Peyer's patch (tissue), 4 donors: Measurements from ENCODE around the gene TEKT5. TPM values are rescaled to one million over a fixed set of nuclear protein-coding genes. Genes with fewer than 3 reads are reported as not detected.

Source experiments
- DNase-seq, 3 donors: peaks; one replicate each; pipeline ENCODE4 v3.0.0-alpha.2; 2017 to 2019
- H3K27ac ChIP-seq, 4 donors: fragments of 200-600 bp; sonication (generic); one replicate each; pipeline ENCODE4 v1.5.1; 2016 to 2019
- H3K27me3 ChIP-seq, 2 donors: fragments of 200-600 bp; sonication (generic); one replicate each; pipeline ENCODE4 v1.5.1; 2019
- H3K36me3 ChIP-seq, 3 donors: fragments of 200-600 bp; sonication (generic); one replicate each; pipeline ENCODE4 v1.5.1; 2016 to 2019
- H3K4me1 ChIP-seq, 4 donors: fragments of 200-600 bp; sonication (generic); one replicate each; pipeline ENCODE4 v1.5.1; 2016 to 2019
- H3K4me3 ChIP-seq, 4 donors: fragments of 200-600 bp; sonication (generic); 1 replicate in 3 of 4; 2 replicates in 1 of 4; pipeline ENCODE4 v1.5.1; 2016 to 2019; ENCODE audit warnings: mild to moderate bottlenecking in 1 of 4
- H3K9me3 ChIP-seq, 4 donors: fragments of 200-600 bp; sonication (generic); one replicate each; pipeline ENCODE4 v1.5.1; 2016 to 2019; ENCODE audit warnings: mild to moderate bottlenecking in 1 of 4
- CTCF ChIP-seq, 6 experiments: fragments of 450-650 bp in 4 of 6; fragments of 200-600 bp in 2 of 6; sonication (generic) in 1 of 6; IDR thresholded peaks; one replicate each; pipeline ENCODE4 v1.5.1; 2017 to 2019; ENCODE audit warnings: antibody characterized with exemption in 6 of 6, mild to moderate bottlenecking in 3 of 6, moderate library complexity in 1 of 6
- POLR2A ChIP-seq, 2 donors: fragments of 450-650 bp; IDR thresholded peaks; one replicate each; pipeline ENCODE4 v1.5.1; 2017; ENCODE audit warnings: antibody characterized with exemption in 2 of 2, mild to moderate bottlenecking in 2 of 2, moderate library complexity in 2 of 2
- total RNA-seq, 4 donors: library from RNA; depleted of rRNA; stranded (reverse); fragments of >200 nt; gene quantifications; one replicate each; pipeline ENCODE4 v1.1.0, GENCODE V29; 2016

Gene TEKT5
- total RNA-seq, 4 donors from 2014 or later = 2.0 TPM; not detected in 3

DNA sequence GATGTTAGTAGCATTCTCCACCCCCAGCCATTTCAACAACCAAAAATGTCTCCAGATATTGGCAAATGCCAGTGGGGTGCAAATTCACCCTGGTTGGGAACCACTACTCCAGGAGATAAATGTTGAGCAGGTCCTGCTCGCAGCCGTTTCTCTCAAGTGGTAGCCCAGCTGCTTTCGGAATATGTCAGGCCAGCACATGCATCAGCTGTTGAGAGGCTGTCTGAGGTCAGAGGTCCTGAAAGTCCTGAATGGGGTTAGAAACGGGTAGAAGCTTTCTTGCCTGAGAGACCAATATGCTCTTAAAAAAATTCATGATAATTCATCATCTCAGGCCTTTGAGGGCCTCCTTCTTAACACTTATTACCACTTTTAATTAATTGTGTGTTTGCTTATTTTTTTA lies 31.0 kb downstream of the TEKT5 start:
- DNase-seq = no peak
- H3K4me3 ChIP-seq = no peak overlapping the region
- H3K36me3 ChIP-seq = no peaks in the 10 kb centered on the region
- TF ChIP-seq CTCF (IDR thresholded peaks at IDR 0.05) (no peak), POLR2A (IDR thresholded peaks at IDR 0.05) (no peak)
- no peaks in the 10 kb centered on the region for H3K4me1 ChIP-seq
- no peaks in the 10 kb centered on the region for H3K27me3 ChIP-seq
- no peak overlapping the region for H3K27ac ChIP-seq
- no peaks in the 10 kb centered on the region for H3K9me3 ChIP-seq

DNA sequence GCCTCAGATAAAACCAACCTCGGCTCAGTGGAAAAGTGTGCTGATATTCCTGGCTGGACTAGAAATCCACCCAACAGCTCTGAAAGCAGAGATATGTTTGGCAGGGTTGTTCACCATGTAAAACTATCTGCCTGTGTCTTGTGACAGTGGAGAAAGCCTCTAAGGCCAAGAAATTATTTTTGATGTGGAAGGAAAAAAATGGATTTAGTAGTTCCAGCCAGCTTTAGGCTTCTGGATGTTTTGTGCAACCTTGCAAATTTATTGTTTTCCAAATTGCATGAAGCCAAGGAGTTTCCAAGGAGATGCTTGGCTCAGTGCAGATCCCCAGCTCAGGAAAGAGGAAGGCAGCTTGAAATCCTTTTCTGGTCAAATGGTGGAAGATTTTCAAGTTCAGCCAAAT lies 31.6 kb downstream of the TEKT5 start:
- Histone ChIP-seq H3K4me3 (no peak overlapping the region), H3K9me3 (no peaks in the 10 kb centered on the region), H3K27me3 (no peaks in the 10 kb centered on the region), H3K36me3 (no peaks in the 10 kb centered on the region), H3K4me1 (no peaks in the 10 kb centered on the region), H3K27ac (no peak overlapping the region)
- TF ChIP-seq POLR2A (IDR thresholded peaks at IDR 0.05) (no peak), CTCF (IDR thresholded peaks at IDR 0.05) (no peak)
- no peak for DNase-seq

DNA sequence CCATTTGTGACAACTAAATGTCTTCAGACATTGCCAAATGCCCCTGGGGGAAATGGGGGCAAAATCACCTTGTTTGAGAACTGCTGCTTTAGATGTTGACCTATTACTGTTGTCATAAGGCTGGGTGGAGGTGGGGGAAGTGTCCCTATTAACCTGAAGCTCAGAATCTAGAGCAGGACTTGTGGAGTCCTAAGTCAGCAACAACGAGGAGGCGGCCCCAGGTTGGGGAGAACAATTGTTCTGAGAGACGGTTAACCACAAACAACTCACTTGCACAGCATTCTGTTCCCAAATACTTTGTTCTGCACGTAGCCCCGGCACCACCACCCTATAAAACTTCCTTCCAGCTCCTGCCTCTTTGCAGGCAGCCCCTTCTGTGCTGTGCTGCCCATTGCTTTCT lies 32.5 kb downstream of the TEKT5 start:
- no peaks in the 10 kb centered on the region for H3K9me3 ChIP-seq
- no peak overlapping the region for H3K4me3 ChIP-seq
- TF ChIP-seq POLR2A (IDR thresholded peaks at IDR 0.05) (no peak), CTCF (IDR thresholded peaks at IDR 0.05) (no peak)
- no peak overlapping the region for H3K27ac ChIP-seq
- no peaks in the 10 kb centered on the region for H3K36me3 ChIP-seq
- H3K4me1 ChIP-seq = no peaks in the 10 kb centered on the region
- no peaks in the 10 kb centered on the region for H3K27me3 ChIP-seq
- DNase-seq = no peak

DNA sequence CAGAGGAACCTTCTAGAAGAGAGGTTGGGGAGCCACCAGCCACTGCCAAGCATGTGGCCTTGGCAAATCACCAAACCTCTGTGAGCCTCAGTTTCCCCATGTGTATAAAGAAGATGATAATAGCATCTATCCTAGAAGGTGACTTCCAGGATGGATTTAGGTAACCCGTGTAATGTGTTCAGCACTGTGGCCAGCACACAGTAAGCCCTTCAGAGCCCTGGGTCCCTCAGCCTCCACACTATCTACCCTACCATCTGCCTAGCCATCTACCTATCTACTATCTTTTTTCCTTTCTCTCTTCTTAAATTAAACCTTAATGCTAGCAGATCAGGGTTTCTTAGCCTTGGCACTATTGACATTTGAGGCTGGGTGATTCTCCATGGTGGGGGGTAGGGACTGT lies 33.0 kb downstream of the TEKT5 start:
- Histone ChIP-seq H3K4me3 (no peak overlapping the region), H3K9me3 (no peaks in the 10 kb centered on the region), H3K27me3 (no peaks in the 10 kb centered on the region), H3K27ac (no peak overlapping the region), H3K36me3 (no peaks in the 10 kb centered on the region), H3K4me1 (no peaks in the 10 kb centered on the region)
- no peak for TF ChIP-seq POLR2A (IDR thresholded peaks at IDR 0.05)
- no peak for TF ChIP-seq CTCF (IDR thresholded peaks at IDR 0.05)
- DNase-seq = no peak

GRCh38 chr16:10660950-10661635 lies 33.6 kb downstream of the TEKT5 start:
- H3K27ac ChIP-seq = no peak overlapping the region
- H3K36me3 ChIP-seq = no peaks in the 10 kb centered on the region
- no peaks in the 10 kb centered on the region for H3K9me3 ChIP-seq
- H3K4me3 ChIP-seq = no peak overlapping the region
- no peak for DNase-seq
- no peaks in the 10 kb centered on the region for H3K27me3 ChIP-seq
- H3K4me1 ChIP-seq = no peaks in the 10 kb centered on the region
- TF ChIP-seq CTCF (IDR thresholded peaks at IDR 0.05) (no peak), POLR2A (IDR thresholded peaks at IDR 0.05) (no peak)

- Histone ChIP-seq H3K4me3 (no peak overlapping the region), H3K27ac (no peak overlapping the region), H3K36me3 (no peaks in the 10 kb centered on the region), H3K9me3 (no peaks in the 10 kb centered on the region), H3K27me3 (no peaks in the 10 kb centered on the region), H3K4me1 (no peaks in the 10 kb centered on the region)
- DNase-seq = no peak
- TF ChIP-seq POLR2A (IDR thresholded peaks at IDR 0.05) (no peak), CTCF (IDR thresholded peaks at IDR 0.05) (no peak)
Measured at GRCh38 chr16:10658943-10659342, 35.8 kb downstream of the TEKT5 start.
